RWPE2 (cell line): Measurements from ENCODE around the gene NKD1.

Experiments used
- ATAC-seq: fragments of 200-7000 bp; cut with Tn5 transposase; 3 replicates; pipeline ENCODE4 v1.9.1; 2021; ENCODE audit warnings: low read depth
- DNase-seq: peaks from one replicate; pipeline ENCODE4 v3.0.0-alpha.2; 2020; ENCODE audit warnings: low spot score
- H3K27ac ChIP-seq: fragments of 450-650 bp; 2 replicates; pipeline ENCODE4 v1.5.1; 2017; ENCODE audit warnings: mild to moderate bottlenecking; ENCODE audit not compliant: poor library complexity, severe bottlenecking
- H3K27me3 ChIP-seq: fragments of 250-450 bp; sonication (Bioruptor Pico); 2 replicates; pipeline ENCODE4 v1.5.1; 2021; ENCODE audit warnings: mild to moderate bottlenecking, moderate library complexity; ENCODE audit not compliant: insufficient read depth, poor library complexity, severe bottlenecking
- H3K36me3 ChIP-seq: fragments of 250-450 bp; sonication (Bioruptor Pico); 2 replicates; pipeline ENCODE4 v1.5.1; 2020; ENCODE audit warnings: low read depth, mild to moderate bottlenecking, moderate library complexity
- H3K4me1 ChIP-seq: fragments of 250-450 bp; sonication (Bioruptor Pico); 2 replicates; pipeline ENCODE4 v1.5.1; 2021; ENCODE audit warnings: mild to moderate bottlenecking, moderate library complexity; ENCODE audit not compliant: insufficient read depth, poor library complexity, severe bottlenecking
- H3K4me3 ChIP-seq: fragments of 250-450 bp; sonication (Bioruptor Pico); 2 replicates; pipeline ENCODE4 v1.5.1; 2021; ENCODE audit warnings: mild to moderate bottlenecking, moderate library complexity; ENCODE audit not compliant: severe bottlenecking
- H3K9me3 ChIP-seq: fragments of 250-450 bp; sonication (Bioruptor Pico); 2 replicates; pipeline ENCODE4 v1.5.1; 2021; ENCODE audit warnings: mild to moderate bottlenecking, moderate library complexity; ENCODE audit not compliant: severe bottlenecking
- TF ChIP-seq, protein P1 (sequence below): fragments of 450-650 bp; IDR thresholded peaks from one replicate; pipeline ENCODE4 v1.5.1; 2017; ENCODE audit warnings: mild to moderate bottlenecking, moderate library complexity; ENCODE audit not compliant: poor library complexity, severe bottlenecking

Gene NKD1

DNA sequence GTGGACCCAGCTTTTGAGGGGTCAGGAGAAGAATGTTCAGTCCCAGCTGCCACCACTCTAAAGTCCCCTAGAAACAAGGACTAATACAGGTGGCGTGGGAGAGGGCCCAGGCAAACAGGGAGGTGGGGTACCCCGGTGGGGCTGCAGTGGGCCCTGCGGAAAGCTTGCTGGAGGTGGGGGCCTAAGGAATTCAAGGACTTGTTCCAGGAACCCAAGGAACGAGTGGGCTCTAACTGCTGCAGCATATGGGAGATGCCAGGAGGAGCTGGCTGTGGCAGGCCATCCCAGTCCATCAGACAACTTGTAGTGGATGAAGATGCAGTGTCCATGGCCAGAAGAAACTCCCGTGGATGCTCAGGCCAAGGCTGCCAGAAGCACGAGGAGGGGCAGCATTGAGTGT lies 122.3 kb downstream of the NKD1 start:
- H3K4me1 ChIP-seq = no peaks in the 10 kb centered on the region
- ATAC-seq (no peak), DNase-seq (no peak)
- H3K4me3 ChIP-seq = no peak overlapping the region
- no peaks in the 10 kb centered on the region for H3K36me3 ChIP-seq
- H3K27me3 ChIP-seq = no peaks in the 10 kb centered on the region
- H3K27ac ChIP-seq = no peak overlapping the region
- TF ChIP-seq, protein P1, sequence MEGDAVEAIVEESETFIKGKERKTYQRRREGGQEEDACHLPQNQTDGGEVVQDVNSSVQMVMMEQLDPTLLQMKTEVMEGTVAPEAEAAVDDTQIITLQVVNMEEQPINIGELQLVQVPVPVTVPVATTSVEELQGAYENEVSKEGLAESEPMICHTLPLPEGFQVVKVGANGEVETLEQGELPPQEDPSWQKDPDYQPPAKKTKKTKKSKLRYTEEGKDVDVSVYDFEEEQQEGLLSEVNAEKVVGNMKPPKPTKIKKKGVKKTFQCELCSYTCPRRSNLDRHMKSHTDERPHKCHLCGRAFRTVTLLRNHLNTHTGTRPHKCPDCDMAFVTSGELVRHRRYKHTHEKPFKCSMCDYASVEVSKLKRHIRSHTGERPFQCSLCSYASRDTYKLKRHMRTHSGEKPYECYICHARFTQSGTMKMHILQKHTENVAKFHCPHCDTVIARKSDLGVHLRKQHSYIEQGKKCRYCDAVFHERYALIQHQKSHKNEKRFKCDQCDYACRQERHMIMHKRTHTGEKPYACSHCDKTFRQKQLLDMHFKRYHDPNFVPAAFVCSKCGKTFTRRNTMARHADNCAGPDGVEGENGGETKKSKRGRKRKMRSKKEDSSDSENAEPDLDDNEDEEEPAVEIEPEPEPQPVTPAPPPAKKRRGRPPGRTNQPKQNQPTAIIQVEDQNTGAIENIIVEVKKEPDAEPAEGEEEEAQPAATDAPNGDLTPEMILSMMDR = no peak
- H3K9me3 ChIP-seq = peaks cover 7% of the 10 kb centered on the region

- no peaks in the 10 kb centered on the region for H3K4me1 ChIP-seq
- H3K4me3 ChIP-seq = no peak overlapping the region
- peaks cover 7% of the 10 kb centered on the region for H3K9me3 ChIP-seq
- TF ChIP-seq, protein P1 = peak; percentile 31
- ATAC-seq = no peak
- no peak overlapping the region for H3K27ac ChIP-seq
- H3K36me3 ChIP-seq = no peaks in the 10 kb centered on the region
- no peaks in the 10 kb centered on the region for H3K27me3 ChIP-seq
- no peak for DNase-seq
Measured at GRCh38 chr16:50671644-50672260, 123.6 kb downstream of the NKD1 start.

DNA sequence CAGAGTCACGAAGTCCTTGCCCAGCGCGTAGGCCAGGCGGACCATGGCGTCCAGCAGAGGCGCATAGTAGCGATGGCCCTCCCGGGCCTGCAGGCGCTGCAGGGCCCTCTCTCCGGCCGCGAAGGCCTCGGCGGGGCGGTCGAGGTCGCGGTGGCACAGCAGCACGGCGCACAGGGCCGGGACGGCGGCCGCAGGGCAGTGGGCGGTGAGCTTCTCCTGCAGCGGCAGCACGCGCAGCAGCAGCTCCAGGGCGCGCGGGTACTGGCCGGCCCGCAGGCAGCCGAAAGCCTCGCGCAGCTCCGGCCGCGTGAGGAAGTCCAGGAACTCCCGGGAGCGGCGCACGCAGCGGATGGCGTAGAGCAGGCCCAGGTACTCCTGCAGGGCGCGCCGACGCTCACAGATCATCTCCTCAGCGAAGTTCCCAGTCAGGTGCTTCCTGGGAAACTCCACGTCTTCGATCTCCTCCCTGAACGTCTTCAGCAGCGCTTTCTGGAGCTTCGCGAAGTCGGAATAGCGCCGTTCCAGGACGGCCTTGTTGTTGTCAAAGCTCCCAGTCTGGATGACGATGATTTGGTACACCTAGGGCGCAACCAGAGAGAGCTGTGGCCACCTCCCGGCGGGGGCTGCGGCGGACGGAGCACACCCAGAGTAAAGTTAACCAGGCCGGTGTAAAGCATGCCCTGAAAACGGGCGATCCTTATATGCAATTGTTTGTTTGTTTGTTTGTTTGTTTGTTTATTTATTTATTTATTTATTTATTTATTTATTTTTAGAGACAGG lies 125.5 kb downstream of the NKD1 start:
- Histone ChIP-seq H3K36me3 (no peaks in the 10 kb centered on the region), H3K27ac (no peak overlapping the region), H3K27me3 (no peaks in the 10 kb centered on the region), H3K4me3 (no peak overlapping the region), H3K4me1 (no peaks in the 10 kb centered on the region), H3K9me3 (peaks cover 7% of the 10 kb centered on the region)
- ATAC-seq (no peak), DNase-seq (no peak)
- TF ChIP-seq, protein P1 = no peak

- no peak overlapping the region for H3K27ac ChIP-seq
- DNase-seq (no peak), ATAC-seq (peak; percentile 45; the same call in 2 of the 3 replicates)
- H3K4me1 ChIP-seq = no peaks in the 10 kb centered on the region
- no peak overlapping the region for H3K4me3 ChIP-seq
- peaks cover 7% of the 10 kb centered on the region for H3K9me3 ChIP-seq
- no peaks in the 10 kb centered on the region for H3K27me3 ChIP-seq
- H3K36me3 ChIP-seq = no peaks in the 10 kb centered on the region
- TF ChIP-seq, protein P1 = no peak
Measured at GRCh38 chr16:50674831-50675230, 126.6 kb downstream of the NKD1 start.
